Pancreas (tissue), 10 donors: ENCODE results near the gene ASPRV1. TPM values are rescaled to one million over a fixed set of nuclear protein-coding genes. Genes with fewer than 3 reads are reported as not detected.

Experiments
- ATAC-seq, 4 donors: fragments of 200-7000 bp; cut with Tn5 transposase; one replicate each; pipeline versions ENCODE4 v1.8.0 to v1.9.1; 2020; ENCODE audit warnings: mild to moderate bottlenecking in 4 of 4, moderate library complexity in 4 of 4
- DNase-seq, 6 donors: peaks; one replicate each; pipeline ENCODE4 v3.0.0-alpha.2; 2020
- FAIRE-seq: peaks from 2 replicates; lab custom pipeline; 2012; peaks lifted over from hg19 to GRCh38; lab: Jason Lieb, UNC
- H3K27ac ChIP-seq, 4 donors: fragments of 200-600 bp; sonication (generic); 1 replicate in 3 of 4; 2 replicates in 1 of 4; pipeline versions ENCODE4 v1.5.0 to v1.8.0; 2020
- H3K27me3 ChIP-seq, 4 donors: fragments of 200-600 bp; one replicate each; pipeline ENCODE4 v1.8.0; 2021
- H3K36me3 ChIP-seq, 3 donors: fragments of 200-600 bp; sonication (generic) in 1 of 3; one replicate each; pipeline versions ENCODE4 v1.5.0 to v1.8.0; 2020 to 2021
- H3K4me1 ChIP-seq, 3 donors: fragments of 200-600 bp; one replicate each; pipeline ENCODE4 v1.8.0; 2021
- H3K4me3 ChIP-seq, 4 donors: fragments of 200-600 bp; sonication (generic) in 2 of 4; one replicate each; pipeline versions ENCODE4 v1.5.0 to v1.8.0; 2020 to 2021
- H3K9me3 ChIP-seq, 4 donors: fragments of 200-600 bp; one replicate each; pipeline ENCODE4 v1.8.0; 2021
- CTCF ChIP-seq, 4 donors: fragments of 200-600 bp; sonication (generic) in 3 of 4; IDR thresholded peaks; one replicate each; pipeline versions ENCODE4 v1.5.0 to v1.8.0; 2021; ENCODE audit warnings: antibody characterized with exemption in 4 of 4
- WGBS, 2 donors: extraction: QIAGEN DNeasy Blood & Tissue Kit; methylation state at CpG; one replicate each; pipeline ENCODE4 v1.1.7; 2013; 5-methylcytosine and 5-hydroxymethylcytosine counted together
- intact Hi-C, 3 donors: fragments of 100-400 bp; cut with DNase I; formaldehyde crosslinking; loops; one replicate each; pipeline versions ENCODE4 v1.11.1 to v1.14.2; 2022
- polyA plus RNA-seq, 2 donors: library from polyadenylated mRNA; stranded (reverse); fragments of 200-250 nt; gene quantifications; one replicate each; pipeline ENCODE4 v1.2.3, GENCODE V29; 2013
- total RNA-seq, 6 donors: library from RNA; stranded (reverse); fragmentation: NEBNext Ultra II Directional in 4 of 6; extraction: Animal tissue kit (Norgen Biotek cat#: 25700) in 4 of 6; gene quantifications; one replicate each; pipeline versions ENCODE4 v1.2.1 to v1.2.4, GENCODE V29; 2021 to 2023
- donor health status: healthy with polysubstance abuse.
- donor health status: DM: no; HTN: no; CAD: no; lungs with moderate emphysema.
- donor health status: DM: no; HTN: no; CAD: no.
- donor health status: control.
- donor health status: control.
- donor health status: Bipolar disorder and iron deficiency.
- donor health status: DM: yes; HTN: yes; CAD: no.
- donor health status: DM: no; HTN: no; CAD: no.
- donor health status: DM: no; HTN: no; CAD: no.
- donor health status: DM: yes; HTN: yes; CAD: no.

The ASPRV1 gene
- total and polyA plus RNA-seq, 8 donors, result 0.12 to 1.2 (median 0.29) TPM

GRCh38 chr2:69947325-69947931 lies 14.0 kb downstream of the ASPRV1 start:
- DNase-seq (no peak), ATAC-seq (no peak), FAIRE-seq (no peak)
- intact Hi-C loops, result no loop called here
- Histone ChIP-seq H3K4me3 (no peak overlapping the region), H3K27ac (no peak overlapping the region), H3K27me3 (no peaks in the 10 kb centered on the region), H3K9me3 (no peaks in the 10 kb centered on the region), H3K4me1 (no peaks in the 10 kb centered on the region), H3K36me3 (no peaks in the 10 kb centered on the region)
- TF ChIP-seq CTCF (IDR thresholded peaks at IDR 0.05), result no peak
- WGBS, 2 donors, result 92 to 95% methylated on average over 4 of the region's 4 CpGs

GRCh38 chr2:69946351-69947324 lies 14.8 kb downstream of the ASPRV1 start:
- DNase-seq (no peak), FAIRE-seq (no peak), ATAC-seq (peak in 3 of 4 donors; percentile 36 to 64 (median 42))
- no peak for TF ChIP-seq CTCF (IDR thresholded peaks at IDR 0.05)
- H3K27me3 ChIP-seq, result no peaks in the 10 kb centered on the region
- H3K36me3 ChIP-seq, result no peaks in the 10 kb centered on the region
- H3K4me3 ChIP-seq, result no peak overlapping the region
- 68 to 74% methylated on average over 13 of the region's 13 CpGs for WGBS, 2 donors
- no peaks in the 10 kb centered on the region for H3K9me3 ChIP-seq
- intact Hi-C loops, result no loop called here
- H3K27ac ChIP-seq, result no peak overlapping the region
- H3K4me1 ChIP-seq, result no peaks in the 10 kb centered on the region

- intact Hi-C loops, result no loop called here
- no peak overlapping the region for H3K27ac ChIP-seq
Observed at GRCh38 chr2:69945941-69946340, 15.5 kb downstream of the ASPRV1 start.

GRCh38 chr2:69945441-69945840 lies 16.0 kb downstream of the ASPRV1 start:
- no peak for DNase-seq
- WGBS, 2 donors, result 85 to 87% methylated on average over 8 of the region's 8 CpGs

More at GRCh38 chr2:69945941-69946340, 15.5 kb downstream of the ASPRV1 start:
- WGBS, 2 donors, result 79 to 88% methylated on average over 8 of the region's 8 CpGs
- no peaks in the 10 kb centered on the region for H3K27me3 ChIP-seq
- no peaks in the 10 kb centered on the region for H3K9me3 ChIP-seq
- no peak overlapping the region for H3K4me3 ChIP-seq
- no peaks in the 10 kb centered on the region for H3K36me3 ChIP-seq
- ATAC-seq (no peak), FAIRE-seq (no peak), DNase-seq (no peak)
- no peaks in the 10 kb centered on the region for H3K4me1 ChIP-seq
- no peak for TF ChIP-seq CTCF (IDR thresholded peaks at IDR 0.05)

More at GRCh38 chr2:69945441-69945840, 16.0 kb downstream of the ASPRV1 start:
- ATAC-seq (peak in 3 of 4 donors; percentile 43 to 68 (median 47)), FAIRE-seq (no peak)
- Histone ChIP-seq H3K27ac (no peak overlapping the region), H3K4me3 (no peak overlapping the region), H3K36me3 (no peaks in the 10 kb centered on the region), H3K9me3 (no peaks in the 10 kb centered on the region), H3K27me3 (no peaks in the 10 kb centered on the region), H3K4me1 (no peaks in the 10 kb centered on the region)
- intact Hi-C loops, result no loop called here
- TF ChIP-seq CTCF (IDR thresholded peaks at IDR 0.05), result no peak
